ENCODE measurements around the gene TST.

GRCh38 chr22:37050913-37051312 is 31.7 kb upstream of the TST start:
- TF ChIP-seq CTCF (IDR thresholded peaks at IDR 0.05; ENCODE audit: low read depth, low read length) = no peak
- no peak for TF ChIP-seq EZH2phosphoT487 (IDR thresholded peaks at IDR 0.05; ENCODE audit: low read depth)

Measured in OCI-LY3 (cell line).